Right ventricle myocardium inferior (tissue), 1 donor: ENCODE results near the gene ACSBG1. TPM values are rescaled to one million over a fixed set of nuclear protein-coding genes. Genes with fewer than 3 reads are reported as not detected.

Source experiments
- total RNA-seq: library from RNA; stranded (reverse); fragmentation: NEBNext Ultra II Directional; extraction: Animal tissue kit (Norgen Biotek cat#: 25700); gene quantifications from one replicate; pipeline ENCODE4 v1.2.1, GENCODE V29; 2021
- donor health status: DM: no; HTN: yes; CAD: no; lungs with severe emphysema.

Gene ACSBG1
- total RNA-seq, 1 donor from 2014 or later: 0.14 TPM

Other genes with a start within 250 kb of the ACSBG1 start
- gene TBC1D2B, start 156.9 kb downstream of the ACSBG1 start, total RNA-seq: 12.2 TPM
- gene SH2D7, start 142.0 kb downstream of the ACSBG1 start, total RNA-seq: not detected
- 21.2 TPM for gene CIB2, start 103.1 kb downstream of the ACSBG1 start, total RNA-seq
- gene IDH3A, start 85.2 kb downstream of the ACSBG1 start, total RNA-seq: 425 TPM
- 125 TPM for gene DNAJA4, start 30.0 kb upstream of the ACSBG1 start, total RNA-seq
- gene SKIC8, start 65.0 kb upstream of the ACSBG1 start, total RNA-seq: 30.0 TPM
- gene CRABP1, start 105.8 kb upstream of the ACSBG1 start, total RNA-seq: not detected
- gene IREB2, start 203.7 kb upstream of the ACSBG1 start, total RNA-seq: 22.5 TPM